ENCODE results near the gene RMRP.

The RMRP gene

GRCh38 chr9:35686222-35687203 lies 28.7 kb upstream of the RMRP start:
- DNase-seq, result no peak

DNA sequence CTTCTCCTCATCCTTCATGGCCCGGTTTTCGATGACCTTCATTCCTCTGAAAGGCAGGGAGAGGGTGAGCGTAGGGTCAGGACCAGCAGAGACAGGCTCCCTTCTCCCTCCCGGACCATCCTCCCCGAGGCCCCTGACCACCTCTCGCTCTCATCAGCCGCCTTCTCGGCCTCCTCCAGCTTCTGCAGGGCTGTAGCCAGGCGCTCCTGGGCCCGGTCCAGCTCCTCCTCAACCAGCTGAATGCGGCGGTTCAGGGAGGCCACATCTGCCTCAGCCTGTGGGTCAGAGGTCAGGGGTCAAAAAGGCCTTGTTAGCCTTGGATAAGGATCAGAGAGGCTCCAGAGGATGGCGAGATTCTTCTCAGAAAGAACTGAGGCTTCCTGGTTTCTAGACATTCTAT lies 27.7 kb upstream of the RMRP start:
- DNase-seq, result no peak

GRCh38 chr9:35684921-35685320 lies 27.1 kb upstream of the RMRP start:
- no peak for DNase-seq

GRCh38 chr9:35683323-35683722 lies 25.5 kb upstream of the RMRP start:
- DNase-seq, result no peak

DNA sequence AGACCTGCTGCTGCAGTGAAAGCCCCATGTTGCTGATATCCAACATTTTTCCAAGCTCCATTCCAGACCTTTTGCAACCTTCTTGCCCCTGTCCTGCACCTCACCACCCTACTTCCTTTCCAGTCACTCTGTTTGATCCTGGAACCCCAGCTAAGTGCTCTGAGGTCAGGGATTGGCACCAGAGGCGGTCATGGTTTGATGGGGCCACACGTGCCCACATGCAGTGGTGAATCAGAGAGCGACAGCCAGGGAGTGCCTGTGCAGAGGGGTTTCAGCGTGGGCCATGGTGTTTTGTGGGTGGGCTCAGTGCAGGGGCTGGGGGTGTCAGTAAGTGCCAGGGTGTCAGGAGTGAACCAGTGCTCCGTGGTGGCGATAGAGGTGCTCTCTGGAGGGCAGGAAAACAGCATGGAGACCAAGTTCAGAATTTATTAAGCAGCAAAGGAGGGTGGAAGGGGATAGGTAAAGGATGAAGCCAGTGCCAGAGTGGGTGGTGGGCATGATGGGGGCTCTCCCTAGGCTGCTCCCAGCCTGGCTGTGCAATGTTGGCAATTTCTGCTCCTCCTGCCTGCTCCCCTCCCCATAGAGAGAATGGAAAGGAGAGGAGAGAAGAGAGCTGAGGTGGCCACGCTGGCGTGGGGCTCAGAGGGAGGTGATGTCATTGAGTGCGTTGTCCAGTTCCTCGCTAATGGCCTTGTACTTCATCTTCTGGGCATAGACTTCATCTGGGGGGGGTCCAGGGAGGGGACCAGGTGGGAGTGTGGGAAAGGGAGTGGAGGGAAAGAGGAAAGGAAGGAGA lies 24.9 kb upstream of the RMRP start:
- no peak for DNase-seq

DNA sequence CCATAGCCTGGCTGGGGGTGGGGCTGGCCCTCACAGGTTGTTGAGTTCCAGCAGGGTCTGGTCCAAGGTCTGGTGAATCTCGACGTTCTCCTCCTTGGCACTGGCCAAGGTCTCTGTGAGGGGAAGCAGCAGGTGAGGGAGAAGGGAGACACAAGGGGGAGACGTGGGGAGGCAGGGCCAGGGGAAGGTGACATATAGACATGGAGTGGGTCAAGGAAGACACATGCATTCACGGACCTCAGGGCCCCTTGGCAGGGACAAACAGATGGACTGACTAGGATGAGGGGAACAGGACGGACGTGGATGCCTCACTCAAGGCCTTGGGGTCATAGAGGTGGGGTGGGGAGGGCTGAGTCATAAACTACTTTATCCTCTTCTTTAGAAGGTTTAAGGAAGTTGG lies 24.2 kb upstream of the RMRP start:
- DNase-seq, result no peak

GRCh38 chr9:35681341-35682002 lies 23.7 kb upstream of the RMRP start:
- DNase-seq, result no peak

GRCh38 chr9:35680331-35681105 lies 22.7 kb upstream of the RMRP start:
- DNase-seq, result no peak

GRCh38 chr9:35679766-35680330 lies 22.0 kb upstream of the RMRP start:
- no peak for DNase-seq

- no peak for DNase-seq
Observed at GRCh38 chr9:35679091-35679490, 21.3 kb upstream of the RMRP start.

GRCh38 chr9:35675732-35676392 lies 18.0 kb upstream of the RMRP start:
- no peak for DNase-seq

DNA sequence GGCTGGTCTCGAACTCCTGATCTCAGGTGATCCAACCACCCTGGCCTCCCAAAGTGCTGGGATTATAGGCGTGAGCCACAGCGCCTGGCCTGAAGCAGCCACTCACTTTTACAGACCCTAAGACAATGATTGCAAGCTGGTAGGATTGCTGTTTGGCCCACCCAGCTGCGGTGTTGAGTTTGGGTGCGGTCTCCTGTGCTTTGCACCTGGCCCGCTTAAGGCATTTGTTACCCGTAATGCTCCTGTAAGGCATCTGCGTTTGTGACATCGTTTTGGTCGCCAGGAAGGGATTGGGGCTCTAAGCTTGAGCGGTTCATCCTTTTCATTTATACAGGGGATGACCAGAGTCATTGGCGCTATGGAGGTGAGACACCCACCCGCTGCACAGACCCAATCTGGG lies 17.4 kb upstream of the RMRP start:
- DNase-seq, result no peak

DNA sequence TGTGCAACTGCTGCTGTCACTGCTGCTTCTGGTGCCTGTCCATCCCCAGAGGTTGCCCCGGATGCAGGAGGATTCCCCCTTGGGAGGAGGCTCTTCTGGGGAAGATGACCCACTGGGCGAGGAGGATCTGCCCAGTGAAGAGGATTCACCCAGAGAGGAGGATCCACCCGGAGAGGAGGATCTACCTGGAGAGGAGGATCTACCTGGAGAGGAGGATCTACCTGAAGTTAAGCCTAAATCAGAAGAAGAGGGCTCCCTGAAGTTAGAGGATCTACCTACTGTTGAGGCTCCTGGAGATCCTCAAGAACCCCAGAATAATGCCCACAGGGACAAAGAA lies 16.2 kb upstream of the RMRP start:
- no peak for DNase-seq

DNA sequence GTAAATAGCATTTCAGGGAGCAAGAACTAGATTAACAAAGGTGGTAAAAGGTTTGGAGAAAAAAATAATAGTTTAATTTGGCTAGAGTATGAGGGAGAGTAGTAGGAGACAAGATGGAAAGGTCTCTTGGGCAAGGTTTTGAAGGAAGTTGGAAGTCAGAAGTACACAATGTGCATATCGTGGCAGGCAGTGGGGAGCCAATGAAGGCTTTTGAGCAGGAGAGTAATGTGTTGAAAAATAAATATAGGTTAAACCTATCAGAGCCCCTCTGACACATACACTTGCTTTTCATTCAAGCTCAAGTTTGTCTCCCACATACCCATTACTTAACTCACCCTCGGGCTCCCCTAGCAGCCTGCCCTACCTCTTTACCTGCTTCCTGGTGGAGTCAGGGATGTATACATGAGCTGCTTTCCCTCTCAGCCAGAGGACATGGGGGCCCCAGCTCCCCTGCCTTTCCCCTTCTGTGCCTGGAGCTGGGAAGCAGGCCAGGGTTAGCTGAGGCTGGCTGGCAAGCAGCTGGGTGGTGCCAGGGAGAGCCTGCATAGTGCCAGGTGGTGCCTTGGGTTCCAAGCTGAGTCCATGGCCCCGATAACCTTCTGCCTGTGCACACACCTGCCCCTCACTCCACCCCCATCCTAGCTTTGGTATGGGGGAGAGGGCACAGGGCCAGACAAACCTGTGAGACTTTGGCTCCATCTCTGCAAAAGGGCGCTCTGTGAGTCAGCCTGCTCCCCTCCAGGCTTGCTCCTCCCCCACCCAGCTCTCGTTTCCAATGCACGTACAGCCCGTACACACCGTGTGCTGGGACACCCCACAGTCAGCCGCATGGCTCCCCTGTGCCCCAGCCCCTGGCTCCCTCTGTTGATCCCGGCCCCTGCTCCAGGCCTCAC lies 15.6 kb upstream of the RMRP start, which contains the start of gene CA9:
TSS of gene CA9 (plus strand) at position 797 of the 893 bp plus-strand sequence. CDS start at position 829, 32 bp downstream.
- DNase-seq, result no peak

DNA sequence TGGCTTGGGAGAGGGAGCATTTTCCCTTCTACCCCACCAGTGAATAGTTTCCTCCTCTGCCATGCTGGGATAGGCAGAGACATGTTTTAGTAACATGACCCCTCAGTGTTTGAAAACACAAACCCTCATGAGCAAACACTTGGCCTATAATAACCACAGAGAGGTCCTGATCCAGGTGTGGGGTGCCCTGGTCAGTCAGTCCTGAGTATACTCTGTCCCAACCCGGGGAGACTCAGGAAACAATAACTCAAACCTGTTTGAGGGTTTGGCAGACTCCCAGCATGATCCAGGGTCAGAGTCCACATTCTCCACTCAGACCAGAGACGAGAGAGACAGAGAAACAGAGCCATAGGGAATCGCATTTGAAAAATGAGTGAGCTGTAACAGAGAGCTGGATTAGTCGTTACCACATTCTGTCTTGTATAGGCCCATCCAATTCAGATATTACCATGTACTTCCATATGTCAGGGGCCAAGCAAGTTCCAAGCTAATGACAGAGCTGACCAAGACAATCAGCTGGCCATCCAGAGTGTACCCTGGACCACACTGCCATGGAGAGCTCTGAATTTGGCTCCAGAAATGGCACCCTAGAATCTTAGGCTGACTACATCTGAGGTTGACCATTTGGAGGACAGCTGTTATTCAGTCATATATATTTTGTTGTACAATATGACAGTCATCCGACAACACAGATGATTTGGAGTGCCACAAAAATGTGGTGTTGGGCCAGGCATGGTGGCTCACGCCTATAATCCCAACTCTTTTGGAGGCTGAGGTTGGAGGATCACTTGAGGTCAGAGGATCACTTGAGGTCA lies 11.7 kb upstream of the RMRP start:
- no peak for DNase-seq

DNA sequence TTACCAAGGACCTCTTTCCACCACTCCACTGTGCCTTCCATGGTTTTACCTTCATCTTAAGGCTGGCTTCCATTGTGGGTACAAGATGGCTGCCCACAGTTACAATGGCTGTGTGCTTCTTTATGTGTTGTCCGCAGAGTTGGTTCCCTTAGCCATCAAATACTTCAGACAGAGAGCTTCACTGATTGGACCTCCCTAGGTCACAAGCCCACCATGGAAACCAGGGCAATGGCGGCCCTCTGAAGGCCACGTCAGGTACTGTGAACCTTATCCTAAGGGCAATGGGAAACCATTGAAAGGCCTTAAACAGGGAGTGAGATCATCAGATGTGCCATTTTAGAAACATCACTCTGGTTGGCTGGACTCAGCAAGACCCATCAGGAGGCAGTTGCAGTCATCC lies 10.1 kb upstream of the RMRP start:
- no peak for DNase-seq

DNA sequence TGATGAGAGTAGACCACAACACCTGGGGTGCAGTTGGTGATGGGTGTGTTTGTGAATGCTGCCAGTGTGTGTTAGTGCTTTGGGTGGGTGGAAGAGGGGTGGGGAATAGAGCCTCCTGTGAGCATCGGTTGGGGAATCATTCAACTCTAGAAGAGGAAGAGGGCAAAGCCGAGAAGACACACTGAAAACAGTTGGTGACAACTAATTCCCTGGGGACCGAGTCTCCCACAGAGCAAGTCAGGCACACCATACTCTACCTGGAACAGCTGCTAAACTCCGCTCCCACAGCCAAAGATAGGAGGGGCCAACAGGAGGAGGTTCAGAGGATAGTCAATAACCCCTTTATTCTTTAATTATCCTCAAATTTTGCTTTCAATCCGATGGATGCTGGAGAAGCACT lies 8.7 kb upstream of the RMRP start:
- no peak for DNase-seq

GRCh38 chr9:35666045-35666444 lies 8.2 kb upstream of the RMRP start:
- DNase-seq, result no peak

DNA sequence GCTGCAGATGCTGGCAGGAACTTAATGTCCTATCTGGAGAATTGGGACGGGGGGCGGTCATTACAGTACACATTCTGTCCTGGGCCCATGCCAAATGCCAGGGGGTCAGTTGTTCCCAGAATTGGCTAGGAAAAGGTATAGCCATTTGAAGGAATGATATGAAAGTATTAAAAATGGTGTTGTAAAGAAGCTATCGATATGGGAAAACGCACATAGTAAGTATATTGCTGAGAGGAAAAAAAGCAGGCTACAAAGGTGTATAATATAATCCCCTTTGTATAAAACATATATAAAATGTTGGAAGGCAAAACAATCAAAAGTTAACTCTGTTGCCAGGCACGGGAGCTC lies 7.6 kb upstream of the RMRP start:
- DNase-seq, result no peak

Data from NCI-H524 treated with DMSO at 0.1 percent for 48 hours (cell line).